ENCODE measurements around the gene VILL. TPM values are rescaled to one million over a fixed set of nuclear protein-coding genes. Genes with fewer than 3 reads are reported as not detected.

Gene VILL
- total RNA-seq, 1 donor from 2014 or later: 1.5 TPM

- peaks cover 6% of the 10 kb centered on the region for H4K20me1 ChIP-seq (ENCODE audit: insufficient read depth, low read length)
- H3K27me3 ChIP-seq (ENCODE audit: insufficient read depth, low read length): no peaks in the 10 kb centered on the region
- Mint-ChIP-seq H3K36me3 (ENCODE audit: low read depth, unreplicated experiment) (peaks cover 5% of the 10 kb centered on the region), H3K4me1 (ENCODE audit: low read depth, unreplicated experiment) (peaks cover 5% of the 10 kb centered on the region), H3K27ac (ENCODE audit: unreplicated experiment) (no peak overlapping the region), H3K4me3 (ENCODE audit: unreplicated experiment) (no peak overlapping the region), H3K27me3 (ENCODE audit: low read depth, unreplicated experiment) (peaks cover 2% of the 10 kb centered on the region), H3K9me3 (ENCODE audit: unreplicated experiment) (no peaks in the 10 kb centered on the region)
- DNase-seq (ENCODE audit: low read depth): no peak
- TF ChIP-seq, protein P1, sequence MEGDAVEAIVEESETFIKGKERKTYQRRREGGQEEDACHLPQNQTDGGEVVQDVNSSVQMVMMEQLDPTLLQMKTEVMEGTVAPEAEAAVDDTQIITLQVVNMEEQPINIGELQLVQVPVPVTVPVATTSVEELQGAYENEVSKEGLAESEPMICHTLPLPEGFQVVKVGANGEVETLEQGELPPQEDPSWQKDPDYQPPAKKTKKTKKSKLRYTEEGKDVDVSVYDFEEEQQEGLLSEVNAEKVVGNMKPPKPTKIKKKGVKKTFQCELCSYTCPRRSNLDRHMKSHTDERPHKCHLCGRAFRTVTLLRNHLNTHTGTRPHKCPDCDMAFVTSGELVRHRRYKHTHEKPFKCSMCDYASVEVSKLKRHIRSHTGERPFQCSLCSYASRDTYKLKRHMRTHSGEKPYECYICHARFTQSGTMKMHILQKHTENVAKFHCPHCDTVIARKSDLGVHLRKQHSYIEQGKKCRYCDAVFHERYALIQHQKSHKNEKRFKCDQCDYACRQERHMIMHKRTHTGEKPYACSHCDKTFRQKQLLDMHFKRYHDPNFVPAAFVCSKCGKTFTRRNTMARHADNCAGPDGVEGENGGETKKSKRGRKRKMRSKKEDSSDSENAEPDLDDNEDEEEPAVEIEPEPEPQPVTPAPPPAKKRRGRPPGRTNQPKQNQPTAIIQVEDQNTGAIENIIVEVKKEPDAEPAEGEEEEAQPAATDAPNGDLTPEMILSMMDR (IDR thresholded peaks at IDR 0.05; ENCODE audit: insufficient read depth, low read depth, low read length): no peak
- TF ChIP-seq EZH2 (IDR thresholded peaks at IDR 0.05; ENCODE audit: insufficient read depth, low read length): no peak
- no peaks in the 10 kb centered on the region for H3K79me2 ChIP-seq (ENCODE audit: insufficient read depth, low read length)
- no peak overlapping the region for H2AFZ ChIP-seq (ENCODE audit: low read depth, low read length)
- FAIRE-seq: no peak
- H3K4me3 ChIP-seq (ENCODE audit: insufficient read depth, low read depth, low read length): no peak overlapping the region
- H3K4me1 ChIP-seq (ENCODE audit: insufficient read depth, low read length): peaks cover 6% of the 10 kb centered on the region
- no peaks in the 10 kb centered on the region for H3K9me3 ChIP-seq (ENCODE audit: insufficient read depth, low read depth, low read length)
- no peak overlapping the region for H3K9ac ChIP-seq (ENCODE audit: low read length)
- peak overlapping the region; percentile 8 for H3K4me2 ChIP-seq (ENCODE audit: low read length)
- no peak overlapping the region for H3K27ac ChIP-seq (ENCODE audit: low read depth, low read length)
- H3K36me3 ChIP-seq (ENCODE audit: insufficient read depth, low read length): no peaks in the 10 kb centered on the region
Measured at GRCh38 chr3:38005076-38006020, 14.8 kb downstream of the VILL start.

GRCh38 chr3:38006031-38006430 is 15.4 kb downstream of the VILL start:
- H3K9me3 ChIP-seq (ENCODE audit: insufficient read depth, low read depth, low read length): no peaks in the 10 kb centered on the region
- peaks cover 6% of the 10 kb centered on the region for H4K20me1 ChIP-seq (ENCODE audit: insufficient read depth, low read length)
- no peak for FAIRE-seq
- TF ChIP-seq, protein P1 (IDR thresholded peaks at IDR 0.05; ENCODE audit: insufficient read depth, low read depth, low read length): no peak
- TF ChIP-seq EZH2 (IDR thresholded peaks at IDR 0.05; ENCODE audit: insufficient read depth, low read length): no peak
- no peaks in the 10 kb centered on the region for H3K27me3 Mint-ChIP-seq (ENCODE audit: low read depth, unreplicated experiment)
- DNase-seq (ENCODE audit: low read depth): no peak
- no peaks in the 10 kb centered on the region for H3K36me3 ChIP-seq (ENCODE audit: insufficient read depth, low read length)
- H3K79me2 ChIP-seq (ENCODE audit: insufficient read depth, low read length): no peaks in the 10 kb centered on the region
- H3K27ac ChIP-seq (ENCODE audit: low read depth, low read length): no peak overlapping the region
- no peaks in the 10 kb centered on the region for H3K9me3 Mint-ChIP-seq (ENCODE audit: unreplicated experiment)
- H3K27me3 ChIP-seq (ENCODE audit: insufficient read depth, low read length): no peaks in the 10 kb centered on the region
- no peak overlapping the region for H3K4me3 Mint-ChIP-seq (ENCODE audit: unreplicated experiment)
- no peak overlapping the region for H3K4me2 ChIP-seq (ENCODE audit: low read length)
- H3K36me3 Mint-ChIP-seq (ENCODE audit: low read depth, unreplicated experiment): peaks cover 8% of the 10 kb centered on the region
- peaks cover 6% of the 10 kb centered on the region for H3K4me1 ChIP-seq (ENCODE audit: insufficient read depth, low read length)
- no peak overlapping the region for H2AFZ ChIP-seq (ENCODE audit: low read depth, low read length)
- no peak overlapping the region for H3K27ac Mint-ChIP-seq (ENCODE audit: unreplicated experiment)
- H3K4me1 Mint-ChIP-seq (ENCODE audit: low read depth, unreplicated experiment): peaks cover 5% of the 10 kb centered on the region
- no peak overlapping the region for H3K9ac ChIP-seq (ENCODE audit: low read length)
- no peak overlapping the region for H3K4me3 ChIP-seq (ENCODE audit: insufficient read depth, low read depth, low read length)

Data from astrocyte (in vitro differentiated cells and primary cell).